Mesenchymal stem cell (in vitro differentiated cells and primary cell): ENCODE measurements around the gene RBBP8.

Source experiments
- DNase-seq: peaks from one replicate; pipeline ENCODE4 v3.0.0-alpha.2; 2013
- H2AFZ ChIP-seq: one replicate; pipeline ENCODE4 v1.6.1; 2013; ENCODE audit warnings: low read depth, mild to moderate bottlenecking, control low read depth, inconsistent platforms, low read length, moderate library complexity
- H2AK5ac ChIP-seq: 2 replicates; pipeline ENCODE4 v1.6.1; 2013; ENCODE audit warnings: low read length, moderate library complexity, mild to moderate bottlenecking, inconsistent platforms; ENCODE audit not compliant: severe bottlenecking
- H2BK120ac ChIP-seq: one replicate; pipeline ENCODE4 v1.6.1; 2013; ENCODE audit warnings: low read depth, mild to moderate bottlenecking, inconsistent platforms, low read length, moderate library complexity
- H2BK12ac ChIP-seq, 2 experiments: one replicate each; pipeline ENCODE4 v1.6.1; 2013; ENCODE audit warnings: inconsistent platforms in 2 of 2, low read length in 2 of 2, mild to moderate bottlenecking in 2 of 2, moderate library complexity in 2 of 2, control low read depth in 1 of 2
- H2BK15ac ChIP-seq: one replicate; pipeline ENCODE4 v1.6.1; 2013; ENCODE audit warnings: mild to moderate bottlenecking, low read depth, inconsistent platforms; ENCODE audit not compliant: poor library complexity, severe bottlenecking
- H2BK5ac ChIP-seq: 2 replicates; pipeline ENCODE4 v1.6.1; 2013; ENCODE audit warnings: low read depth, mild to moderate bottlenecking, low read length, control low read depth, inconsistent platforms; ENCODE audit not compliant: poor library complexity, severe bottlenecking
- H3K14ac ChIP-seq, 2 experiments: one replicate each; pipeline ENCODE4 v1.6.1; 2013; ENCODE audit warnings: inconsistent platforms in 2 of 2, low read length in 2 of 2, control low read depth in 1 of 2, mild to moderate bottlenecking in 1 of 2, moderate library complexity in 1 of 2
- H3K18ac ChIP-seq, 2 experiments: one replicate each; pipeline ENCODE4 v1.6.1; 2013; ENCODE audit warnings: inconsistent platforms in 2 of 2, low read length in 2 of 2, control low read depth in 1 of 2, low read depth in 1 of 2, mild to moderate bottlenecking in 1 of 2
- H3K23ac ChIP-seq, 2 experiments: one replicate each; pipeline ENCODE4 v1.6.1; 2013; ENCODE audit warnings: inconsistent platforms in 2 of 2, low read length in 2 of 2, mild to moderate bottlenecking in 2 of 2, moderate library complexity in 2 of 2, control low read depth in 1 of 2
- H3K27ac ChIP-seq: 2 replicates; pipeline ENCODE4 v1.5.1; 2013; ENCODE audit warnings: mild to moderate bottlenecking, moderate library complexity, low read length, control low read depth, inconsistent platforms; ENCODE audit not compliant: poor library complexity, severe bottlenecking
- H3K27me3 ChIP-seq, 2 experiments: 2 replicates each; pipeline versions ENCODE4 v1.6.1 to v1.7.0; 2013; ENCODE audit warnings: low read length in 2 of 2, mild to moderate bottlenecking in 2 of 2, moderate library complexity in 2 of 2, control low read depth in 1 of 2, inconsistent platforms in 1 of 2; ENCODE audit not compliant: control insufficient read depth in 1 of 2, insufficient read depth in 1 of 2
- H3K36me3 ChIP-seq, 2 experiments: 2 replicates each; pipeline versions ENCODE4 v1.6.1 to v1.7.0; 2013; ENCODE audit warnings: low read length in 2 of 2, control low read depth in 1 of 2, inconsistent platforms in 1 of 2, low read depth in 1 of 2, mild to moderate bottlenecking in 1 of 2; ENCODE audit not compliant: insufficient read depth in 2 of 2, control insufficient read depth in 1 of 2
- H3K4ac ChIP-seq, 2 experiments: one replicate each; pipeline ENCODE4 v1.6.1; 2013; ENCODE audit warnings: inconsistent platforms in 2 of 2, low read length in 2 of 2, mild to moderate bottlenecking in 2 of 2, moderate library complexity in 2 of 2, control low read depth in 1 of 2, low read depth in 1 of 2
- H3K4me1 ChIP-seq: 2 replicates; pipeline ENCODE4 v1.6.1; 2013; ENCODE audit warnings: low read depth, low read length, control low read depth; ENCODE audit not compliant: control insufficient read depth, insufficient read depth
- H3K4me2 ChIP-seq: 2 replicates; pipeline ENCODE4 v1.6.1; 2013; ENCODE audit warnings: low read length, mild to moderate bottlenecking, inconsistent platforms; ENCODE audit not compliant: poor library complexity, severe bottlenecking
- H3K4me3 ChIP-seq, 2 experiments: 2 replicates each; pipeline versions ENCODE4 v1.5.1 to v1.7.0; 2013; ENCODE audit warnings: low read length in 2 of 2, mild to moderate bottlenecking in 2 of 2, control low read depth in 1 of 2, low read depth in 1 of 2; ENCODE audit not compliant: insufficient read depth in 1 of 2
- H3K79me1 ChIP-seq: replicated peaks from 2 replicates; pipeline ENCODE4 v1.6.1; 2013; ENCODE audit warnings: mild to moderate bottlenecking, control low read depth, low read length, inconsistent platforms; ENCODE audit not compliant: poor library complexity, severe bottlenecking
- H3K9ac ChIP-seq: 2 replicates; pipeline ENCODE4 v1.7.0; 2013; ENCODE audit warnings: mild to moderate bottlenecking, low read length, moderate library complexity
- H3K9me3 ChIP-seq: 2 replicates; pipeline ENCODE4 v1.7.0; 2013; ENCODE audit warnings: mild to moderate bottlenecking, low read length; ENCODE audit not compliant: control insufficient read depth
- H4K8ac ChIP-seq: one replicate; pipeline ENCODE4 v1.6.1; 2013; ENCODE audit warnings: inconsistent platforms, mild to moderate bottlenecking, low read length, moderate library complexity
- H4K91ac ChIP-seq: one replicate; pipeline ENCODE4 v1.6.1; 2013; ENCODE audit warnings: mild to moderate bottlenecking, low read length, inconsistent platforms
- whole genome bisulfite sequencing: methylation state at CpG from one replicate; pipeline ENCODE4 v1.1.7; 2013; ENCODE audit warnings: mixed read lengths; 5-methylcytosine and 5-hydroxymethylcytosine counted together

RBBP8 gene

GRCh38 chr18:23058746-23059415 lies 125.8 kb downstream of the RBBP8 start:
- Histone ChIP-seq H4K8ac (no peak overlapping the region), H3K18ac (no peak overlapping the region), H3K9me3 (peaks cover 9% of the 10 kb centered on the region), H3K4me3 (no peak overlapping the region), H2AK5ac (no peak overlapping the region), H2BK120ac (no peak overlapping the region), H2AFZ (no peak overlapping the region), H3K4ac (no peak overlapping the region), H3K9ac (no peak overlapping the region), H2BK15ac (no peak overlapping the region), H2BK5ac (no peak overlapping the region), H3K36me3 (no peaks in the 10 kb centered on the region), H3K23ac (no peak overlapping the region), H3K79me1 (no peaks in the 10 kb centered on the region), H3K4me1 (no peaks in the 10 kb centered on the region), H3K14ac (no peak overlapping the region), H3K27ac (no peak overlapping the region), H3K27me3 (peaks cover 0 to 11% of the 10 kb centered on the region in 2 experiments), H4K91ac (no peak overlapping the region), H3K4me2 (no peak overlapping the region), H2BK12ac (no peak overlapping the region)
- DNase-seq: no peak
- 91% methylated on average over 7 of the region's 7 CpGs for WGBS

DNA sequence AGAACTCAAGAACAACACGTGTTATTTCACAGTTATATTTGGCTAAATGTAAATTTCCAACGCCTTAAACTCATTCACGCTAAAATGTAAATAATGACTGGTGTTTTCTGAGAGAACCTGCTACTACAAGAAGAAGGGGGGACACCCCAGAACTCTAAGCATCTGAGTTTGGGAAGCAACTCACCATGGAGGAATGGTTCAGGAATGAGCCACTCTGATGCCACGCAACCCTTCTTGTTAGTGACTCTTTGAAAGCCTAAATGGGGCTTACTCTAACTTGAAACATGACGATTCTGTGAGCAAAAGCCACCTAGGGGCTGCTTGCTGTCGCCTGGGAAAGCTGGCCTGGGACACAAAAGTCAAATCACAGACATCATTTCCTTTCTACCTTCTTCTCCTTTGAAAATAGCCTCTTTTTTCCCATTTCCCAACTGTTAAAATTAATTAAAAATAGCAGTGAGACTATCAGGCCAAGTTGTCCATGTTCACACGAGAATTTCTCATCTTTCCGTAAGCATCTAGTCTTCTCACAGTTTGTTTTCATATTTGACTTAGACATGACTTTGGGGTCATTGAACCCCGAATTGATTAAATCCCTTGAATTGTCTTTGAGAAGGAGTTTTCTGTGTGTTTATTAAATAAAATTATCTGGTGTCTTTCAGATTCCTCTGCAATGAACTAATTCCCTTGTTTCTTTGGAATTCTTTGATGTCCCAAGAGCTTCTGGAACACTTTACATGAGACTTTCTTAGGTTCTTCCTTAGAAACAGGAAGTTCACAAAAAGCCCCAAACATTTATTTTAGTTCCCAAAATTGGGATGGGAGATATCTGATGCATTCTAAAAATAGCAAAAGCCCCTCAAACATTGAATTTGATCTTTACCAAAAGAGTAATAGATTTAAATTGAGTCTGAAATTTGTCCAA lies 126.7 kb downstream of the RBBP8 start:
- Histone ChIP-seq H3K4me2 (no peak overlapping the region), H3K36me3 (no peaks in the 10 kb centered on the region), H2BK5ac (no peak overlapping the region), H3K27ac (no peak overlapping the region), H2BK12ac (no peak overlapping the region), H3K23ac (no peak overlapping the region), H2BK15ac (no peak overlapping the region), H3K27me3 (peaks cover 0 to 3% of the 10 kb centered on the region in 2 experiments), H3K14ac (no peak overlapping the region), H3K4ac (no peak overlapping the region), H3K4me1 (no peaks in the 10 kb centered on the region), H2AK5ac (no peak overlapping the region), H2AFZ (no peak overlapping the region), H3K18ac (no peak overlapping the region), H2BK120ac (no peak overlapping the region), H3K79me1 (no peaks in the 10 kb centered on the region), H3K4me3 (no peak overlapping the region), H3K9ac (no peak overlapping the region), H4K91ac (no peak overlapping the region), H4K8ac (no peak overlapping the region), H3K9me3 (peaks cover 9% of the 10 kb centered on the region)
- WGBS: 79% methylated on average over 8 of the region's 9 CpGs
- no peak for DNase-seq

- Histone ChIP-seq H3K27ac (no peak overlapping the region), H2BK5ac (no peak overlapping the region), H3K14ac (no peak overlapping the region), H3K27me3 (no peaks in the 10 kb centered on the region), H3K36me3 (no peaks in the 10 kb centered on the region), H3K23ac (no peak overlapping the region), H3K4me2 (no peak overlapping the region), H2BK12ac (no peak overlapping the region), H4K91ac (no peak overlapping the region), H3K18ac (no peak overlapping the region), H3K9ac (no peak overlapping the region), H2BK15ac (no peak overlapping the region), H3K4me1 (no peaks in the 10 kb centered on the region), H2AK5ac (no peak overlapping the region), H3K4ac (no peak overlapping the region), H3K9me3 (peaks cover 9% of the 10 kb centered on the region), H2BK120ac (no peak overlapping the region), H3K4me3 (no peak overlapping the region), H2AFZ (no peak overlapping the region), H3K79me1 (no peaks in the 10 kb centered on the region), H4K8ac (no peak overlapping the region)
- DNase-seq: no peak
- WGBS: 93% methylated on average over 1 of the region's 1 CpG
These were observed 128.9 kb downstream of the RBBP8 start for GRCh38 chr18:23062011-23062410.

GRCh38 chr18:23063502-23063901 lies 130.4 kb downstream of the RBBP8 start:
- WGBS: 92% methylated on average over 6 of the region's 6 CpGs
- H3K23ac ChIP-seq: no peak overlapping the region

More at GRCh38 chr18:23063502-23063901, 130.4 kb downstream of the RBBP8 start:
- Histone ChIP-seq H2BK5ac (no peak overlapping the region), H3K9me3 (peaks cover 9% of the 10 kb centered on the region), H2AFZ (no peak overlapping the region), H3K9ac (no peak overlapping the region), H4K8ac (no peak overlapping the region), H2AK5ac (no peak overlapping the region), H3K27ac (no peak overlapping the region), H3K4me1 (no peaks in the 10 kb centered on the region), H2BK12ac (no peak overlapping the region), H3K14ac (no peak overlapping the region), H3K4me2 (no peak overlapping the region), H3K18ac (no peak overlapping the region), H3K36me3 (no peaks in the 10 kb centered on the region), H3K4me3 (no peak overlapping the region), H4K91ac (no peak overlapping the region), H3K4ac (no peak overlapping the region), H2BK15ac (no peak overlapping the region), H2BK120ac (no peak overlapping the region), H3K79me1 (no peaks in the 10 kb centered on the region), H3K27me3 (no peaks in the 10 kb centered on the region)
- DNase-seq: no peak
